A673 (cell line): ENCODE data around the gene KIF5C. TPM values are rescaled to one million over a fixed set of nuclear protein-coding genes. Genes with fewer than 3 reads are reported as not detected.

Experiments used
- BruUV-seq: library from RNA; stranded (reverse); fragments of 400-500 nt; replicated peaks from 2 replicates; lab custom pipeline; 2021; lab: Mats Ljungman, UMichigan
- CTCF ChIA-PET: fragments of 300-600 bp; sonication (Branson Sonifier 250); formaldehyde crosslinking; loops from one replicate; lab custom pipeline; 2022; ENCODE audit warnings: antibody characterized with exemption; lab: Charles Lee
- POLR2A ChIA-PET: fragments of 300-600 bp; sonication (Branson Sonifier 250); formaldehyde crosslinking; loops from one replicate; lab custom pipeline; 2022; ENCODE audit warnings: antibody characterized with exemption; ENCODE audit not compliant: low non-redundant PET; lab: Charles Lee
- DNase-seq: peaks from one replicate; pipeline ENCODE4 v3.0.0-alpha.2; 2015; ENCODE audit warnings: low spot score
- H3K27ac ChIP-seq: fragments of 200-600 bp; sonication (generic); 2 replicates; pipeline ENCODE4 v1.5.1; 2016; ENCODE audit warnings: mixed run types, low read depth, mild to moderate bottlenecking, mixed read lengths, antibody characterized with exemption, low read length; ENCODE audit not compliant: poor library complexity, severe bottlenecking
- H3K27me3 ChIP-seq: fragments of 200-600 bp; sonication (generic); replicated peaks from 2 replicates; pipeline ENCODE4 v1.6.1; 2017; ENCODE audit warnings: mixed run types, low read depth, mild to moderate bottlenecking, mixed read lengths, antibody characterized with exemption, low read length; ENCODE audit not compliant: insufficient read depth, poor library complexity
- H3K36me3 ChIP-seq: fragments of 200-600 bp; sonication (generic); 2 replicates; pipeline ENCODE4 v1.6.1; 2016; ENCODE audit warnings: mixed run types, mild to moderate bottlenecking, mixed read lengths, antibody characterized with exemption, low read length; ENCODE audit not compliant: insufficient read depth, poor library complexity, severe bottlenecking
- H3K4me1 ChIP-seq: fragments of 200-600 bp; sonication (generic); 2 replicates; pipeline ENCODE4 v1.6.1; 2017; ENCODE audit warnings: mixed run types, mild to moderate bottlenecking, mixed read lengths, antibody characterized with exemption, low read length; ENCODE audit not compliant: insufficient read depth, poor library complexity, severe bottlenecking
- H3K4me3 ChIP-seq: fragments of 200-600 bp; sonication (generic); 2 replicates; pipeline ENCODE4 v1.5.1; 2016; ENCODE audit warnings: low read depth, mixed run types, mild to moderate bottlenecking, mixed read lengths, low read length; ENCODE audit not compliant: poor library complexity, severe bottlenecking
- H3K9me3 ChIP-seq: fragments of 200-600 bp; sonication (generic); 2 replicates; pipeline ENCODE4 v1.6.1; 2016; ENCODE audit warnings: mixed run types, low read depth, mild to moderate bottlenecking, mixed read lengths, antibody characterized with exemption, low read length; ENCODE audit not compliant: poor library complexity, severe bottlenecking
- EZH2 ChIP-seq: fragments of 200-600 bp; sonication (generic); IDR thresholded peaks from 2 replicates; pipeline ENCODE4 v1.6.1; 2017; ENCODE audit warnings: borderline replicate concordance, low read depth, mild to moderate bottlenecking, mixed read lengths, antibody characterized with exemption, low read length; ENCODE audit not compliant: poor library complexity, severe bottlenecking
- intact Hi-C: fragments of 100-400 bp; cut with micrococcal nuclease; formaldehyde crosslinking; loops from one replicate; pipeline ENCODE4 v1.10.0; 2022; ENCODE audit not compliant: unreplicated experiment
- total RNA-seq: library from RNA; stranded (reverse); gene quantifications from 2 replicates; pipeline ENCODE4 v1.2.3, GENCODE V29; 2021
- TF ChIP-seq, protein P1 (sequence below): fragments of 300-800, 200-600 bp; sonication (generic); conservative IDR thresholded peaks from 2 replicates; pipeline ENCODE4 v1.5.1; 2017; ENCODE audit warnings: low read depth, mild to moderate bottlenecking, antibody characterized with exemption, low read length, moderate library complexity, mixed read lengths

The KIF5C gene
- total RNA-seq, 1 experiment from 2014 or later = 0.58 TPM

DNA sequence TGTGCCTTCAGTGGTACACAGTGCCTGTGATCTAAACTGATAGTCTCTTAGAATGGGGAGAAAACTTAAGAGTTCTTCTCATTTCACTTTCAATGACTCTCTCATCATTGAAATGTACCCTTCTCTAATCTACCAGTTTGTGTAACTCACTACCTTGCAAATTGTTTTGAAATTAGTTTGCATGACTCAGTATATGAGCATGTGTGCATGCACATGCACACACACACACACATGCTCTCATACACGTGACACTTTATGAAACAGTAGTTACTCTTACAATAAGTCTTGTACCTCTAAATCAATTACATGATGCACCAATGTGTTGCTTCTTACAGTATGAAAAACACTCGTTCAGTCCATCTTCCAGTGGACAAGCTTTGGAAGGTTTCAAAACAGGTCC lies 174.1 kb downstream of the KIF5C start:
- H3K27ac ChIP-seq = no peak overlapping the region
- no peaks in the 10 kb centered on the region for H3K36me3 ChIP-seq
- no TSS peak for BruUV-seq
- peaks cover 4% of the 10 kb centered on the region for H3K9me3 ChIP-seq
- TF ChIP-seq, protein P1, sequence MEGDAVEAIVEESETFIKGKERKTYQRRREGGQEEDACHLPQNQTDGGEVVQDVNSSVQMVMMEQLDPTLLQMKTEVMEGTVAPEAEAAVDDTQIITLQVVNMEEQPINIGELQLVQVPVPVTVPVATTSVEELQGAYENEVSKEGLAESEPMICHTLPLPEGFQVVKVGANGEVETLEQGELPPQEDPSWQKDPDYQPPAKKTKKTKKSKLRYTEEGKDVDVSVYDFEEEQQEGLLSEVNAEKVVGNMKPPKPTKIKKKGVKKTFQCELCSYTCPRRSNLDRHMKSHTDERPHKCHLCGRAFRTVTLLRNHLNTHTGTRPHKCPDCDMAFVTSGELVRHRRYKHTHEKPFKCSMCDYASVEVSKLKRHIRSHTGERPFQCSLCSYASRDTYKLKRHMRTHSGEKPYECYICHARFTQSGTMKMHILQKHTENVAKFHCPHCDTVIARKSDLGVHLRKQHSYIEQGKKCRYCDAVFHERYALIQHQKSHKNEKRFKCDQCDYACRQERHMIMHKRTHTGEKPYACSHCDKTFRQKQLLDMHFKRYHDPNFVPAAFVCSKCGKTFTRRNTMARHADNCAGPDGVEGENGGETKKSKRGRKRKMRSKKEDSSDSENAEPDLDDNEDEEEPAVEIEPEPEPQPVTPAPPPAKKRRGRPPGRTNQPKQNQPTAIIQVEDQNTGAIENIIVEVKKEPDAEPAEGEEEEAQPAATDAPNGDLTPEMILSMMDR = no peak
- TF ChIP-seq EZH2 = no peak
- ChIA-PET POLR2A (no interaction called here), CTCF (no interaction called here)
- H3K27me3 ChIP-seq = no peaks in the 10 kb centered on the region
- no peaks in the 10 kb centered on the region for H3K4me1 ChIP-seq
- no peak overlapping the region for H3K4me3 ChIP-seq
- intact Hi-C loops = no loop called here
- no peak for DNase-seq

DNA sequence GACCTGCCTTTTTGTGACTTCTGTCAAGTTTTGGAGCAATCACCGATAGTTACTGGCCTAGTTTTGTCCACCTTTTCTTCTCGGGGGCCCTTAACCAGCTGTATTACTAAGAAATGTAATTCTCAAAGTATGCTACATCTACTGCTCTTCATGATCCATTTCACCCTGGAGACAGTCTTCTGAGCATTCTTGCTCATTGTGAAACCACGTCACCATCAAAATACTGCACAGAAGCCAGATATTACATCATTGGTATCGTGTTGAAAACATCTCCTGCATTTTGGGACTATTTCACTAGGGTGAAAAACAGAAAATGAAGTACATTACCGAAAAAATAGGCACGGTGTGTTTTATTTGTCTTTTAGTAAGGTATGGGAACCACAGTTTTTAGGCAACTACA lies 175.2 kb downstream of the KIF5C start:
- Histone ChIP-seq H3K4me1 (no peaks in the 10 kb centered on the region), H3K36me3 (no peaks in the 10 kb centered on the region), H3K27me3 (no peaks in the 10 kb centered on the region), H3K27ac (no peak overlapping the region), H3K4me3 (no peak overlapping the region), H3K9me3 (peaks cover 4% of the 10 kb centered on the region)
- no peak for TF ChIP-seq EZH2
- intact Hi-C loops = no loop called here
- ChIA-PET POLR2A (no interaction called here), CTCF (no interaction called here)
- BruUV-seq = no TSS peak
- no peak for DNase-seq

DNA sequence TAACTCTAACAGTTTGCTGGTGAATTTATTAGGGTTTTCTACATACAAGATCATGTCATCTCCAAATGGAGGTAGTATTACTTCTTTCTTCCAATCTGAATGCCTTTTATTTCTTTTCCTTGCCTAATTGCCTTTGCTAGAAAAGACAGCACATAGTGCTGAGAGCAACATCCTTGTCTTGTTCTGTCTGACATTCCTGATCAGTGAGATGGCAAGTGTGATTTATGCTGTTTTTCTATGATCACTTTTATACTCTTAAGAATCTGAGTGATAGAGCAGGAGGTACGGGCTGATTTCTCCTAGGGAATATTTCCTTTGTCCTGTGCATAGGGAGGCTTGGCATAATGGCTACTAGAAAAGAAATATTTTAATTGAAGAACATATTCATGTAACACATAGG lies 180.7 kb downstream of the KIF5C start:
- POLR2A ChIA-PET = no interaction called here
- BruUV-seq = no TSS peak
- intact Hi-C loops = no loop called here
- TF ChIP-seq, protein P1 = no peak
- TF ChIP-seq EZH2 = no peak
- no peaks in the 10 kb centered on the region for H3K27me3 ChIP-seq
- DNase-seq = no peak
- H3K27ac ChIP-seq = no peak overlapping the region
- CTCF ChIA-PET = no interaction called here
- H3K4me1 ChIP-seq = no peaks in the 10 kb centered on the region
- H3K4me3 ChIP-seq = no peak overlapping the region
- no peaks in the 10 kb centered on the region for H3K36me3 ChIP-seq
- no peaks in the 10 kb centered on the region for H3K9me3 ChIP-seq

DNA sequence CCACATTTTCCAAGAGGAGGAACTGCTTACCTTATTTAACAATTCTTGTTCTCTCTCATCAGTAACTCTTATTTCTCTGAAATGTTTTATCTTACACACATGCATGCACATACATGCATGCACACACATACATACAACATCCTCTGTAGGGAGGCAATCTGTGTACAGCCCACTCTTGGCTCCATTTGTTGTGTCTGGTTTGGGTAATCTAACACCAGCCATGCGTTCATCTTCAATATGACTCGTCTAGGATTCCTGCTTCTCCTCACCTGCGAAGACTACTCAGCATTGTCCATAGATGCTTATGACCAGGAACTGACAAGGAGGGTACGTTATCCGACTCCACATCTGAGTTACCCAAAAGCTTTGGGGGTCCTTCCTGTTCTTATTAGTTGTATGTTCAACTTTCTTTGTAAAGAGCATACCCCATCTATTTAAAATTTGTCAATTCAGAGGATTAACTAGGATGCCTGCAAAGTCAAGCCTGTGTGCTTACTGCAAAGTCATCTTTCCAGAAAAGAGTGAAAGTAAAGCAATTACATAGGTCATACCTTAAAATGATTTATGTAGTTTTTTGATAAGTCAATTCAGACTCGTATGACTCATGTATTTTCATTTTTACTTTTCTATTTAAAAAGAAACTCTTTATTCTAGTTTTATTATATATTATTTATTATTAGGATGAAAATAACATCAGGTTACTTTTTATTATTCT lies 181.7 kb downstream of the KIF5C start:
- Histone ChIP-seq H3K27me3 (no peaks in the 10 kb centered on the region), H3K4me1 (no peaks in the 10 kb centered on the region), H3K27ac (no peak overlapping the region), H3K36me3 (no peaks in the 10 kb centered on the region), H3K4me3 (no peak overlapping the region), H3K9me3 (no peaks in the 10 kb centered on the region)
- BruUV-seq = no TSS peak
- intact Hi-C loops = no loop called here
- POLR2A ChIA-PET = no interaction called here
- TF ChIP-seq, protein P1 = no peak
- no peak for TF ChIP-seq EZH2
- DNase-seq = peak; percentile 17
- CTCF ChIA-PET = no interaction called here
